GM23338 (cell line): ENCODE measurements around the gene CEP350.

Source experiments
- POLR2AphosphoS5 ChIP-seq: IDR thresholded peaks from 2 replicates; pipeline ENCODE4 v1.6.1; 2016; ENCODE audit warnings: antibody characterized with exemption, low read depth
- TF ChIP-seq, protein P1 (sequence below): IDR thresholded peaks from one replicate; pipeline ENCODE4 v1.6.1; 2018; ENCODE audit warnings: antibody characterized with exemption; ENCODE audit not compliant: unreplicated experiment
- TF ChIP-seq, protein P2 (sequence below), 2 experiments: fragments of 200-600 bp in 1 of 2; sonication (generic) in 1 of 2; conservative IDR thresholded peaks; 2 replicates each; pipeline versions ENCODE4 v1.5.1 to v1.6.1; 2016 to 2017; ENCODE audit warnings: antibody characterized with exemption in 2 of 2, low read depth in 2 of 2, mild to moderate bottlenecking in 2 of 2, moderate library complexity in 1 of 2

DNA sequence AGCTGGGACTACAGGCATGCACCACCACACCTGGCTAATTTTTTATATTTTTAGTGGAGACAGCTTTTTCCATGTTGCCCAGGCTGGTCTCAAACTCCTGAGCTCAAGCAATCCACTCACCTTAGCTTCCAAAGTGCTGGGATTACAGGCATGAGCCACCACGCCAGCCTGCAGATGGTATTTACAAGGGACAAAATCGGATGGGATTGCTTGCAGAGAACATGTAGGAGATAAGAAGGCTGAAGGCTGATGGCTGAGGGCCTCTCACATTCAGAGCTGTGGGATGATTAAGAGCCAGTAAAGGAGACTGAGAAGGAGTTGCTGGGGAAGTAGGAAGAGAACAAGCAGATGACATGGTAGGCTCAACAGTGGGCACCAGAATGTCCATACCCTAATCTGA, 176.0 kb downstream of the CEP350 start:
- TF ChIP-seq, protein P1, sequence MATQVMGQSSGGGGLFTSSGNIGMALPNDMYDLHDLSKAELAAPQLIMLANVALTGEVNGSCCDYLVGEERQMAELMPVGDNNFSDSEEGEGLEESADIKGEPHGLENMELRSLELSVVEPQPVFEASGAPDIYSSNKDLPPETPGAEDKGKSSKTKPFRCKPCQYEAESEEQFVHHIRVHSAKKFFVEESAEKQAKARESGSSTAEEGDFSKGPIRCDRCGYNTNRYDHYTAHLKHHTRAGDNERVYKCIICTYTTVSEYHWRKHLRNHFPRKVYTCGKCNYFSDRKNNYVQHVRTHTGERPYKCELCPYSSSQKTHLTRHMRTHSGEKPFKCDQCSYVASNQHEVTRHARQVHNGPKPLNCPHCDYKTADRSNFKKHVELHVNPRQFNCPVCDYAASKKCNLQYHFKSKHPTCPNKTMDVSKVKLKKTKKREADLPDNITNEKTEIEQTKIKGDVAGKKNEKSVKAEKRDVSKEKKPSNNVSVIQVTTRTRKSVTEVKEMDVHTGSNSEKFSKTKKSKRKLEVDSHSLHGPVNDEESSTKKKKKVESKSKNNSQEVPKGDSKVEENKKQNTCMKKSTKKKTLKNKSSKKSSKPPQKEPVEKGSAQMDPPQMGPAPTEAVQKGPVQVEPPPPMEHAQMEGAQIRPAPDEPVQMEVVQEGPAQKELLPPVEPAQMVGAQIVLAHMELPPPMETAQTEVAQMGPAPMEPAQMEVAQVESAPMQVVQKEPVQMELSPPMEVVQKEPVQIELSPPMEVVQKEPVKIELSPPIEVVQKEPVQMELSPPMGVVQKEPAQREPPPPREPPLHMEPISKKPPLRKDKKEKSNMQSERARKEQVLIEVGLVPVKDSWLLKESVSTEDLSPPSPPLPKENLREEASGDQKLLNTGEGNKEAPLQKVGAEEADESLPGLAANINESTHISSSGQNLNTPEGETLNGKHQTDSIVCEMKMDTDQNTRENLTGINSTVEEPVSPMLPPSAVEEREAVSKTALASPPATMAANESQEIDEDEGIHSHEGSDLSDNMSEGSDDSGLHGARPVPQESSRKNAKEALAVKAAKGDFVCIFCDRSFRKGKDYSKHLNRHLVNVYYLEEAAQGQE, result no peak
- TF ChIP-seq, protein P2, sequence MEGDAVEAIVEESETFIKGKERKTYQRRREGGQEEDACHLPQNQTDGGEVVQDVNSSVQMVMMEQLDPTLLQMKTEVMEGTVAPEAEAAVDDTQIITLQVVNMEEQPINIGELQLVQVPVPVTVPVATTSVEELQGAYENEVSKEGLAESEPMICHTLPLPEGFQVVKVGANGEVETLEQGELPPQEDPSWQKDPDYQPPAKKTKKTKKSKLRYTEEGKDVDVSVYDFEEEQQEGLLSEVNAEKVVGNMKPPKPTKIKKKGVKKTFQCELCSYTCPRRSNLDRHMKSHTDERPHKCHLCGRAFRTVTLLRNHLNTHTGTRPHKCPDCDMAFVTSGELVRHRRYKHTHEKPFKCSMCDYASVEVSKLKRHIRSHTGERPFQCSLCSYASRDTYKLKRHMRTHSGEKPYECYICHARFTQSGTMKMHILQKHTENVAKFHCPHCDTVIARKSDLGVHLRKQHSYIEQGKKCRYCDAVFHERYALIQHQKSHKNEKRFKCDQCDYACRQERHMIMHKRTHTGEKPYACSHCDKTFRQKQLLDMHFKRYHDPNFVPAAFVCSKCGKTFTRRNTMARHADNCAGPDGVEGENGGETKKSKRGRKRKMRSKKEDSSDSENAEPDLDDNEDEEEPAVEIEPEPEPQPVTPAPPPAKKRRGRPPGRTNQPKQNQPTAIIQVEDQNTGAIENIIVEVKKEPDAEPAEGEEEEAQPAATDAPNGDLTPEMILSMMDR (conservative IDR thresholded peaks at IDR 0.05; ENCODE audit: low read depth in 2 of 2), result no peak
- no peak for TF ChIP-seq POLR2AphosphoS5
